Spleen (tissue), 11 donors: ENCODE data around the gene PLXNB2. TPM values are rescaled to one million over a fixed set of nuclear protein-coding genes. Genes with fewer than 3 reads are reported as not detected.

Experiments
- DNase-seq: peaks from one replicate; pipeline ENCODE4 v3.0.0-alpha.2; 2020
- H3K27ac ChIP-seq, 8 donors: fragments of 200-600 bp; sonication (generic) in 7 of 8; 1 replicate in 4 of 8; 2 replicates in 4 of 8; pipeline versions ENCODE4 v1.5.0 to v1.8.0; 2016 to 2021; ENCODE audit warnings: inconsistent platforms in 4 of 8, mild to moderate bottlenecking in 4 of 8, moderate library complexity in 1 of 8
- H3K27me3 ChIP-seq, 7 donors: fragments of 200-600 bp; sonication (generic) in 6 of 7; replicated peaks in 1 of 7; 1 replicate in 4 of 7; 2 replicates in 3 of 7; pipeline versions ENCODE4 v1.5.0 to v1.8.0; 2016 to 2021; ENCODE audit warnings: inconsistent platforms in 3 of 7, mild to moderate bottlenecking in 1 of 7
- H3K36me3 ChIP-seq, 6 donors: fragments of 200-600 bp; sonication (generic) in 5 of 6; 1 replicate in 4 of 6; 2 replicates in 2 of 6; pipeline versions ENCODE4 v1.5.0 to v1.8.0; 2016 to 2021; ENCODE audit warnings: inconsistent platforms in 2 of 6
- H3K4me1 ChIP-seq, 6 donors: fragments of 200-600 bp; sonication (generic) in 5 of 6; 1 replicate in 3 of 6; 2 replicates in 3 of 6; pipeline versions ENCODE4 v1.5.0 to v1.8.0; 2016 to 2021; ENCODE audit warnings: inconsistent platforms in 3 of 6
- H3K4me3 ChIP-seq, 8 donors: fragments of 200-600 bp; sonication (generic) in 7 of 8; 1 replicate in 4 of 8; 2 replicates in 4 of 8; pipeline versions ENCODE4 v1.5.0 to v1.8.0; 2016 to 2021; ENCODE audit warnings: inconsistent platforms in 4 of 8, mild to moderate bottlenecking in 4 of 8, moderate library complexity in 2 of 8
- H3K9me3 ChIP-seq, 8 donors: fragments of 200-600 bp; sonication (generic) in 7 of 8; 1 replicate in 4 of 8; 2 replicates in 4 of 8; pipeline versions ENCODE4 v1.5.0 to v1.8.0; 2016 to 2021; ENCODE audit warnings: inconsistent platforms in 4 of 8
- POLR2A ChIP-seq, 3 donors: fragments of 450-650 bp; IDR thresholded peaks; one replicate each; pipeline ENCODE4 v1.5.1; 2017; ENCODE audit warnings: antibody characterized with exemption in 3 of 3, mild to moderate bottlenecking in 1 of 3
- POLR2AphosphoS5 ChIP-seq, 3 donors: sonication (generic); formaldehyde crosslinking; IDR thresholded peaks; one replicate each; pipeline ENCODE4 v1.5.1; 2017; ENCODE audit warnings: antibody characterized with exemption in 3 of 3
- WGBS, 5 donors: extraction: QIAGEN DNeasy Blood & Tissue Kit in 3 of 5; methylation state at CpG; one replicate each; pipeline versions ENCODE4 v1.1.5 to v1.1.7; 2013 to 2018; 5-methylcytosine and 5-hydroxymethylcytosine counted together
- intact Hi-C: fragments of 100-400 bp; cut with DNase I; formaldehyde crosslinking; loops from one replicate; pipeline ENCODE4 v1.15.0; 2023; ENCODE audit warnings: low total_unique reads
- polyA plus RNA-seq, 3 donors: library from polyadenylated mRNA; stranded (reverse); fragments of 200-250 nt; gene quantifications; one replicate each; pipeline ENCODE4 v1.2.1, GENCODE V29; 2013
- total RNA-seq, 7 donors: library from RNA; depleted of rRNA in 3 of 7; stranded (reverse); fragments of >200 nt in 3 of 7; fragmentation: NEBNext Ultra II Directional in 4 of 7; extraction: Animal tissue kit (Norgen Biotek cat#: 25700) in 4 of 7; gene quantifications; one replicate each; pipeline versions ENCODE4 v1.1.0 to v1.2.1, GENCODE V29; 2016 to 2021
- TF ChIP-seq, protein P1 (sequence below), 11 experiments: fragments of 200-600 bp in 7 of 11; fragments of 450-650 bp in 4 of 11; sonication (generic) in 4 of 11; IDR thresholded peaks in 8 of 11; conservative IDR thresholded peaks in 3 of 11; 1 replicate in 7 of 11; 2 replicates in 4 of 11; pipeline versions ENCODE4 v1.4.0 to v1.8.0; 2016 to 2021; ENCODE audit warnings: antibody characterized with exemption in 11 of 11, inconsistent platforms in 4 of 11, mild to moderate bottlenecking in 1 of 11
- donor health status: healthy with polysubstance abuse.
- donor health status: DM: no; HTN: no; CAD: no; lungs with moderate emphysema.
- donor health status: DM: no; HTN: no; CAD: no.
- donor health status: Bipolar disorder and iron deficiency.
- donor health status: healthy.
- donor health status: DM: no; HTN: no; CAD: no.
- donor health status: DM: yes; HTN: yes; CAD: no.

PLXNB2 gene
- total and polyA plus RNA-seq, 10 donors, result 41.9 to 382 (median 242) TPM

DNA sequence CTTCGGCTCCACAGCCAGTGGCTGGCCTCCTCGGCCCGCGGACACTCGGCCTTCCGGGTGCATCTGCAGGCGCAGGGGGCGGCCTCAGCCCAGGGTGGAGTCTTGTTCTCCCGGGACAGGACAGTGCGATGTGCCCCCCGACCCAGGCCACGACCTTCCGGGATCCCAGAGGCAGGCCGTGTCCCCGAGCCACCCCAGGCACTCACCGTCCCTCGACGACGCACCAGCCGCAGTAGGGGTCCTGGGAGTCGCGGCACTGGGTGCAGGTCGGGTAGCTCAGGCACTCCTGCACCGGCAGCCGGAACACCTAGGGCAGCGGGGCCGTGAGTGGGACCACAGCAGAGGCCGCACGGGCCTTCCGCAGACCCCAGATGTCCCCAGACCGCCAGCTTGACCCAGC, 19.7 kb downstream of the PLXNB2 start:
- WGBS, 5 donors, result 95 to 98% (median 97%) methylated on average over 6 to 31 of the region's 31 CpGs
- peak overlapping the region in 2 of 8 donors; percentile 30 to 38 for H3K27ac ChIP-seq
- TF ChIP-seq POLR2AphosphoS5 (IDR thresholded peaks at IDR 0.05), result peak in 1 of 3 donors; percentile 8
- no peak for TF ChIP-seq POLR2A (IDR thresholded peaks at IDR 0.05)
- DNase-seq, result no peak
- no peaks in the 10 kb centered on the region for H3K9me3 ChIP-seq
- H3K4me1 ChIP-seq, result peaks cover 18 to 82% (median 47%) of the 10 kb centered on the region in 6 donors
- intact Hi-C loops, result no loop called here
- no peak overlapping the region for H3K4me3 ChIP-seq
- peaks cover 0 to 91% (median 58%) of the 10 kb centered on the region in 6 donors for H3K36me3 ChIP-seq
- peaks cover 0 to 51% (median 4%) of the 10 kb centered on the region in 7 donors for H3K27me3 ChIP-seq

DNA sequence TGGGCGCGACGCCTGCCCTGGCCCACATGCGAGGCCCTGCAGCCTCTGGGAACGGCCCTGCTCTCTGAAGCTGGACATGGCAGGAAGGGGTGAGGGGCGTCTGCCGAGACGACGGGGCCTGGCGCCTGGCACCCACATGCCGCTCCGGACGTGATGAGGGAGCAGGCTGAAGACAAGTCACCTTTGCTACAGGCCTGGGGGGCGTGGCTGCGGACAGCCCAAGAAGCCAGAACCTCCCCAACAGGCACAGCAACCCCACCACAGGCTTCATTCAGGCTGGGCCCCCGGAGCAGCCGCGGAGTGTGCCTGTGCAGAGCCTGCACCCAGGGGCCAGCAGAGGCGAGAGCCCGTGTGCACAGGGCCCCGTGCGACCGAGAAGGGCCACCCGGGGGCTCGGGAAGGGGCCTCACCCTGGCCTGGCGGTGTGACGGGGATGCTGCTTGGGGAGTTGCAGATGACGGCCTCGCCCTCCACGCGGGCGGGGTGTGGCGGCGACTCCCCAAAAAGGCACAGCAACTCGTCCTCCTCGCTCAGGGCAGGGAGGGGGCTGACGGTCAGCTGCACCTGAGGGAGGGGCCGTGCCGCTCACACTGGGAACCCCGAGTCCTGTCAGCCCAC, 20.6 kb downstream of the PLXNB2 start:
- TF ChIP-seq POLR2AphosphoS5 (IDR thresholded peaks at IDR 0.05), result peak in 2 of 3 donors; percentile 24 to 60
- TF ChIP-seq, protein P1, sequence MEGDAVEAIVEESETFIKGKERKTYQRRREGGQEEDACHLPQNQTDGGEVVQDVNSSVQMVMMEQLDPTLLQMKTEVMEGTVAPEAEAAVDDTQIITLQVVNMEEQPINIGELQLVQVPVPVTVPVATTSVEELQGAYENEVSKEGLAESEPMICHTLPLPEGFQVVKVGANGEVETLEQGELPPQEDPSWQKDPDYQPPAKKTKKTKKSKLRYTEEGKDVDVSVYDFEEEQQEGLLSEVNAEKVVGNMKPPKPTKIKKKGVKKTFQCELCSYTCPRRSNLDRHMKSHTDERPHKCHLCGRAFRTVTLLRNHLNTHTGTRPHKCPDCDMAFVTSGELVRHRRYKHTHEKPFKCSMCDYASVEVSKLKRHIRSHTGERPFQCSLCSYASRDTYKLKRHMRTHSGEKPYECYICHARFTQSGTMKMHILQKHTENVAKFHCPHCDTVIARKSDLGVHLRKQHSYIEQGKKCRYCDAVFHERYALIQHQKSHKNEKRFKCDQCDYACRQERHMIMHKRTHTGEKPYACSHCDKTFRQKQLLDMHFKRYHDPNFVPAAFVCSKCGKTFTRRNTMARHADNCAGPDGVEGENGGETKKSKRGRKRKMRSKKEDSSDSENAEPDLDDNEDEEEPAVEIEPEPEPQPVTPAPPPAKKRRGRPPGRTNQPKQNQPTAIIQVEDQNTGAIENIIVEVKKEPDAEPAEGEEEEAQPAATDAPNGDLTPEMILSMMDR (IDR thresholded peaks at IDR 0.05 in 8 of 11, conservative IDR thresholded peaks at IDR 0.05 in 3 of 11), result no peak
- no peak for TF ChIP-seq POLR2A (IDR thresholded peaks at IDR 0.05)
- no peak for DNase-seq
- intact Hi-C loops, result no loop called here
- H3K4me3 ChIP-seq, result no peak overlapping the region
- no peaks in the 10 kb centered on the region for H3K9me3 ChIP-seq
- H3K4me1 ChIP-seq, result peaks cover 11 to 82% (median 46%) of the 10 kb centered on the region in 6 donors
- 88 to 94% (median 91%) methylated on average over 5 to 40 of the region's 40 CpGs for WGBS, 5 donors
- peaks cover 0 to 42% (median 0%) of the 10 kb centered on the region in 7 donors for H3K27me3 ChIP-seq
- H3K27ac ChIP-seq, result peak overlapping the region in 2 of 8 donors; percentile 30 to 38
- peaks cover 0 to 96% (median 64%) of the 10 kb centered on the region in 6 donors for H3K36me3 ChIP-seq

DNA sequence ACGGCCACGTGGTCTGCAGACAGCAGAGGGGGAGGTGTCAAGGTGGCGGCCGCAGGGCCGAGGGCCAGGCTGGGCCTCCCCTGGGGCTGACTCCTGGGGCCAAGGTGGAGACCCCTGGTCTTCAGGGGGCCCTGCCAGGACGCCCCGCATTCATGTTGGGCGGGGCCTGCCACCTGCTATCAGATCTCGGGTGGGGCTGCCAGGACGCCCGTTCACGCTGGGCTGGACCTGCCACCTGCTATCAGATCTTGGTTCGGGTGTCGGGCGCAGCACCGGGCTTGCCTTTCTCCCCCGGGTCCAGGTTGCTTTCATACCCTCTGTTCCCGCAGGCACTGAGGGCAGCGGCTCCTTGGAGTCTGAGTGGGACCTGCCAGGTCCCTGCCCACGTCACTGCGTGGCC, 21.2 kb downstream of the PLXNB2 start:
- H3K4me3 ChIP-seq, result no peak overlapping the region
- H3K27me3 ChIP-seq, result peaks cover 0 to 37% (median 0%) of the 10 kb centered on the region in 7 donors
- no peaks in the 10 kb centered on the region for H3K9me3 ChIP-seq
- DNase-seq, result no peak
- peaks cover 8 to 78% (median 42%) of the 10 kb centered on the region in 6 donors for H3K4me1 ChIP-seq
- H3K27ac ChIP-seq, result peak overlapping the region in 2 of 8 donors; percentile 30 to 40
- intact Hi-C loops, result no loop called here
- 82 to 91% (median 88%) methylated on average over 17 to 21 of the region's 21 CpGs for WGBS, 5 donors
- TF ChIP-seq POLR2AphosphoS5 (IDR thresholded peaks at IDR 0.05) (peak in 2 of 3 donors; percentile 21 to 24), POLR2A (IDR thresholded peaks at IDR 0.05) (no peak)
- peaks cover 0 to 97% (median 70%) of the 10 kb centered on the region in 6 donors for H3K36me3 ChIP-seq

GRCh38 chr22:50285568-50286229, 21.7 kb downstream of the PLXNB2 start:
- H3K27me3 ChIP-seq, result peaks cover 0 to 31% (median 0%) of the 10 kb centered on the region in 7 donors
- H3K4me3 ChIP-seq, result no peak overlapping the region
- 91 to 96% (median 95%) methylated on average over 21 to 34 of the region's 34 CpGs for WGBS, 5 donors
- intact Hi-C loops, result no loop called here
- no peak for DNase-seq
- no peaks in the 10 kb centered on the region for H3K9me3 ChIP-seq
- peaks cover 0 to 97% (median 75%) of the 10 kb centered on the region in 6 donors for H3K36me3 ChIP-seq
- peak; percentile 7 to 62 (median 38) for TF ChIP-seq POLR2AphosphoS5 (IDR thresholded peaks at IDR 0.05)
- no peak for TF ChIP-seq POLR2A (IDR thresholded peaks at IDR 0.05)
- TF ChIP-seq, protein P1 (IDR thresholded peaks at IDR 0.05 in 8 of 11, conservative IDR thresholded peaks at IDR 0.05 in 3 of 11), result no peak
- H3K27ac ChIP-seq, result peak overlapping the region in 2 of 8 donors; percentile 30 to 40
- H3K4me1 ChIP-seq, result peaks cover 8 to 72% (median 36%) of the 10 kb centered on the region in 6 donors

- Histone ChIP-seq H3K4me3 (no peak overlapping the region), H3K36me3 (peaks cover 0 to 97% (median 79%) of the 10 kb centered on the region in 6 donors), H3K4me1 (peaks cover 0 to 60% (median 25%) of the 10 kb centered on the region in 6 donors), H3K27me3 (peaks cover 0 to 20% (median 0%) of the 10 kb centered on the region in 7 donors), H3K9me3 (no peaks in the 10 kb centered on the region), H3K27ac (peak overlapping the region in 1 of 8 donors; percentile 17)
- peak in 1 of 3 donors; percentile 47 for TF ChIP-seq POLR2AphosphoS5 (IDR thresholded peaks at IDR 0.05)
- no peak for TF ChIP-seq POLR2A (IDR thresholded peaks at IDR 0.05)
- TF ChIP-seq, protein P1 (IDR thresholded peaks at IDR 0.05 in 8 of 11, conservative IDR thresholded peaks at IDR 0.05 in 3 of 11), result no peak
- intact Hi-C loops, result no loop called here
- no peak for DNase-seq
- 86 to 90% (median 89%) methylated on average over 9 to 13 of the region's 13 CpGs for WGBS, 5 donors
Measured at GRCh38 chr22:50284479-50284878, 23.0 kb downstream of the PLXNB2 start.
